ENCODE data around the gene C5orf24. TPM values are rescaled to one million over a fixed set of nuclear protein-coding genes. Genes with fewer than 3 reads are reported as not detected.

C5orf24 gene
- total and polyA plus RNA-seq, 2 experiments from 2014 or later: 49.5 to 57.9 TPM

GRCh38 chr5:134817006-134817405, 28.8 kb upstream of the C5orf24 start:
- no peak for DNase-seq (ENCODE audit: low read depth in 1 of 2, low spot score in 1 of 2)
- Histone ChIP-seq H3K4me1 (ENCODE audit: low read depth) (no peaks in the 10 kb centered on the region), H3K4me3 (no peak overlapping the region), H3K36me3 (peaks cover 54% of the 10 kb centered on the region), H3K27me3 (no peaks in the 10 kb centered on the region), H3K9me3 (ENCODE audit: low read depth) (no peaks in the 10 kb centered on the region), H3K27ac (no peak overlapping the region)
- TF ChIP-seq CTCF (IDR thresholded peaks at IDR 0.05; ENCODE audit: low read depth, low read length): no peak

GRCh38 chr5:134818776-134819175, 27.0 kb upstream of the C5orf24 start:
- Histone ChIP-seq H3K4me1 (ENCODE audit: low read depth) (no peaks in the 10 kb centered on the region), H3K27ac (no peak overlapping the region), H3K27me3 (no peaks in the 10 kb centered on the region), H3K4me3 (no peak overlapping the region), H3K9me3 (ENCODE audit: low read depth) (no peaks in the 10 kb centered on the region), H3K36me3 (peaks cover 58% of the 10 kb centered on the region)
- no peak for TF ChIP-seq CTCF (IDR thresholded peaks at IDR 0.05; ENCODE audit: low read depth, low read length)
- no peak for DNase-seq (ENCODE audit: low read depth in 1 of 2, low spot score in 1 of 2)

- no peak overlapping the region for H3K27ac ChIP-seq
- H3K4me3 ChIP-seq: no peak overlapping the region
- TF ChIP-seq CTCF (IDR thresholded peaks at IDR 0.05; ENCODE audit: low read depth, low read length): no peak
- H3K4me1 ChIP-seq (ENCODE audit: low read depth): no peaks in the 10 kb centered on the region
- peaks cover 60% of the 10 kb centered on the region for H3K36me3 ChIP-seq
- DNase-seq (ENCODE audit: low read depth in 1 of 2, low spot score in 1 of 2): no peak
- no peaks in the 10 kb centered on the region for H3K9me3 ChIP-seq (ENCODE audit: low read depth)
- H3K27me3 ChIP-seq: no peaks in the 10 kb centered on the region
These were observed 26.3 kb upstream of the C5orf24 start for GRCh38 chr5:134819407-134819963.

GRCh38 chr5:134821841-134822240, 23.9 kb upstream of the C5orf24 start:
- Histone ChIP-seq H3K4me1 (ENCODE audit: low read depth) (no peaks in the 10 kb centered on the region), H3K27me3 (no peaks in the 10 kb centered on the region), H3K9me3 (ENCODE audit: low read depth) (no peaks in the 10 kb centered on the region), H3K36me3 (peaks cover 58% of the 10 kb centered on the region), H3K27ac (no peak overlapping the region), H3K4me3 (no peak overlapping the region)
- TF ChIP-seq CTCF (IDR thresholded peaks at IDR 0.05; ENCODE audit: low read depth, low read length): no peak
- DNase-seq (ENCODE audit: low read depth in 1 of 2, low spot score in 1 of 2): no peak

GRCh38 chr5:134824681-134825080, 21.1 kb upstream of the C5orf24 start:
- Histone ChIP-seq H3K9me3 (ENCODE audit: low read depth) (no peaks in the 10 kb centered on the region), H3K4me1 (ENCODE audit: low read depth) (no peaks in the 10 kb centered on the region), H3K27ac (no peak overlapping the region), H3K36me3 (peaks cover 59% of the 10 kb centered on the region), H3K4me3 (no peak overlapping the region), H3K27me3 (no peaks in the 10 kb centered on the region)
- no peak for TF ChIP-seq CTCF (IDR thresholded peaks at IDR 0.05; ENCODE audit: low read depth, low read length)
- DNase-seq (ENCODE audit: low read depth in 1 of 2, low spot score in 1 of 2): no peak

All from cardiac muscle cell (in vitro differentiated cells and primary cell).